HL-60/S4 treated with phorbol 12-myristate 13-acetate at 8.2 ng/mL for 4 days and 3 days (cell line): ENCODE results near the gene ODAD3.
"Not testable (repeated sequence)": the region's sequence is repeated elsewhere in the genome, so short reads cannot be mapped to it uniquely, and the experiment has no call there.

Experiments used
- in situ Hi-C: fragments of 300-500 bp; cut with MboI; formaldehyde crosslinking; loops from 2 replicates; pipeline ENCODE4 v1.15.0; 2022; ENCODE audit warnings: low sequenced_read_pairs

ODAD3 gene

GRCh38 chr19:11461453-11461852, 26.5 kb upstream of the ODAD3 start:
- in situ Hi-C loops = no loop called here

GRCh38 chr19:11460207-11460606, 25.3 kb upstream of the ODAD3 start:
- in situ Hi-C loops = no loop called here

- in situ Hi-C loops = not testable (repeated sequence)
Observed at GRCh38 chr19:11458912-11459311, 24.0 kb upstream of the ODAD3 start.

- in situ Hi-C loops = no loop called here
Observed at GRCh38 chr19:11458236-11458900, 23.4 kb upstream of the ODAD3 start.

- in situ Hi-C loops = no loop called here
Observed at GRCh38 chr19:11457831-11458230, 22.9 kb upstream of the ODAD3 start.

- in situ Hi-C loops = no loop called here
Observed at GRCh38 chr19:11457115-11457514, 22.2 kb upstream of the ODAD3 start.

GRCh38 chr19:11456659-11457058, 21.7 kb upstream of the ODAD3 start:
- in situ Hi-C loops = no loop called here

- in situ Hi-C loops = not testable (repeated sequence)
Observed at GRCh38 chr19:11455233-11455554, 20.3 kb upstream of the ODAD3 start.

GRCh38 chr19:11453468-11454341, 18.8 kb upstream of the ODAD3 start:
- in situ Hi-C loops = no loop called here

- in situ Hi-C loops = no loop called here
Observed at GRCh38 chr19:11452620-11453310, 17.8 kb upstream of the ODAD3 start.

GRCh38 chr19:11451871-11452619, 17.1 kb upstream of the ODAD3 start:
- in situ Hi-C loops = no loop called here

- in situ Hi-C loops = no loop called here
Observed at GRCh38 chr19:11451327-11451870, 16.5 kb upstream of the ODAD3 start.

GRCh38 chr19:11450570-11451326, 15.8 kb upstream of the ODAD3 start:
- in situ Hi-C loops = no loop called here

- in situ Hi-C loops = no loop called here
Observed at GRCh38 chr19:11448923-11449554, 14.1 kb upstream of the ODAD3 start.

GRCh38 chr19:11448410-11448809, 13.5 kb upstream of the ODAD3 start:
- in situ Hi-C loops = no loop called here

GRCh38 chr19:11447347-11448262, 12.7 kb upstream of the ODAD3 start:
- in situ Hi-C loops = no loop called here

- in situ Hi-C loops = no loop called here
Observed at GRCh38 chr19:11446652-11447301, 11.9 kb upstream of the ODAD3 start.

GRCh38 chr19:11446271-11446651, 11.3 kb upstream of the ODAD3 start:
- in situ Hi-C loops = no loop called here
